Ectodermal cell (in vitro differentiated cells): Measurements from ENCODE around the gene ADGRA1.
"Not testable (repeated sequence)": the region's sequence is repeated elsewhere in the genome, so short reads cannot be mapped to it uniquely, and the experiment has no call there.

Source experiments
- H3K27ac ChIP-seq: 2 replicates; pipeline ENCODE4 v1.7.0; 2013; ENCODE audit warnings: mild to moderate bottlenecking, low read depth, low read length; ENCODE audit not compliant: insufficient read depth, poor library complexity, severe bottlenecking
- H3K27me3 ChIP-seq: 2 replicates; pipeline ENCODE4 v1.7.0; 2013; ENCODE audit warnings: mild to moderate bottlenecking, low read length; ENCODE audit not compliant: insufficient read depth, control insufficient read depth, poor library complexity, severe bottlenecking
- H3K36me3 ChIP-seq: one replicate; pipeline ENCODE4 v1.7.0; 2013; ENCODE audit warnings: low read length; ENCODE audit not compliant: control insufficient read depth, insufficient read depth
- H3K4me1 ChIP-seq: one replicate; pipeline ENCODE4 v1.7.0; 2013; ENCODE audit warnings: low read length; ENCODE audit not compliant: control insufficient read depth, insufficient read depth
- H3K4me3 ChIP-seq: 2 replicates; pipeline ENCODE4 v1.7.0; 2013; ENCODE audit warnings: low read depth, low read length, control low read depth; ENCODE audit not compliant: insufficient read depth
- H3K9me3 ChIP-seq: 2 replicates; pipeline ENCODE4 v1.7.0; 2013; ENCODE audit warnings: mild to moderate bottlenecking, low read length, moderate library complexity; ENCODE audit not compliant: control insufficient read depth
- WGBS, 2 experiments: methylation state at CpG; one replicate each; pipeline ENCODE4 v1.1.7; 2013; ENCODE audit warnings: missing lambda C conversion rate in 2 of 2; 5-methylcytosine and 5-hydroxymethylcytosine counted together

The ADGRA1 gene

GRCh38 chr10:133143200-133143533 is 55.4 kb downstream of the ADGRA1 start:
- Histone ChIP-seq H3K4me3 (no peak overlapping the region), H3K4me1 (peaks cover 3% of the 10 kb centered on the region), H3K36me3 (no peaks in the 10 kb centered on the region), H3K9me3 (no peaks in the 10 kb centered on the region), H3K27me3 (no peaks in the 10 kb centered on the region), H3K27ac (no peak overlapping the region)
- WGBS, 2 experiments: 84 to 87% methylated on average over 10 of the region's 10 CpGs

- Histone ChIP-seq H3K36me3 (no peaks in the 10 kb centered on the region), H3K27ac (no peak overlapping the region)
- 74 to 78% methylated on average over 8 to 9 of the region's 9 CpGs for WGBS, 2 experiments
These were observed 55.8 kb downstream of the ADGRA1 start for GRCh38 chr10:133143546-133143945.

DNA sequence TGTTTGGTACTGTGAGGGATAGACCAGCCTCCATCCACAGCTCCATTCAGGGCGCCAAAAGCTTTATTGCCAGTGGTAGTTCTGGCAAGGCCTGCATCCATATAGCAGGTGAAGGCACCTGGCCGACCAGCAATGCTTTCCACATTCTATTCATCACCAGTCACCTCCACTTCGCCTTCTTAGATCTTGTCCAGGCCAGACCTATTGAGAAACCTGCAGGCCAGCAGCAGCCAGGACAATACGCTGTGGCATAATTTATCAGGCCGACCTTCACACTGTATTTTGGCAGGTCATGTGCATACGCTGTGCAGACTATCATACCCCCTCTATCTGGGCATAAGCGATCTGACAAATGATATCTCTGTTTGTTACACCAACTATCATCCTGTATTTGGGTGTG is 57.0 kb downstream of the ADGRA1 start:
- Histone ChIP-seq H3K9me3 (no peaks in the 10 kb centered on the region), H3K4me3 (no peak overlapping the region), H3K27ac (no peak overlapping the region), H3K4me1 (peaks cover under 1% of the 10 kb centered on the region), H3K36me3 (no peaks in the 10 kb centered on the region), H3K27me3 (no peaks in the 10 kb centered on the region)
- 94% methylated on average over 7 of the region's 7 CpGs for WGBS, 2 experiments

More at GRCh38 chr10:133143546-133143945, 55.8 kb downstream of the ADGRA1 start:
- H3K9me3 ChIP-seq: no peaks in the 10 kb centered on the region
- no peak overlapping the region for H3K4me3 ChIP-seq
- peaks cover 3% of the 10 kb centered on the region for H3K4me1 ChIP-seq
- no peaks in the 10 kb centered on the region for H3K27me3 ChIP-seq

DNA sequence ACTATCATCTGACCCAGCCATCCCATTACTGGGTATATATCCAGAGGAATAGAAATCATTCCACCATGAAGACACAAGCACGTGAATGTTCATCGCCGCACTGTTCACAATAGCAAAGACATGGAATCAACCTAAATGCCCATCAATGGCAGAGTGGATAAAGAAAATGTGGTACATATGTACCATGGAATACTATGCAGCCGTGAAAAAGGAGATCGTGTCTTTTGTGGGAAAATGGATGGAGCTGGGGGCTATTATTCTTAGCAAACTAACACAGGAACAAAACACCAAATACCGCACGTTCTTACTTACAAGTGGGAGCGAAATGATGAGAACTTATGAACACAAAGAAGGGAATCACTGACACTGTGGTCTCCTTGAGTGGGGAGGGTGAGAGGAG is 62.5 kb downstream of the ADGRA1 start:
- H3K27ac ChIP-seq: no peak overlapping the region
- H3K9me3 ChIP-seq: no peaks in the 10 kb centered on the region
- H3K36me3 ChIP-seq: no peaks in the 10 kb centered on the region
- no peak overlapping the region for H3K4me3 ChIP-seq
- peaks cover 6% of the 10 kb centered on the region for H3K4me1 ChIP-seq
- WGBS, 2 experiments: 95 to 96% methylated on average over 8 of the region's 8 CpGs
- H3K27me3 ChIP-seq: no peaks in the 10 kb centered on the region

DNA sequence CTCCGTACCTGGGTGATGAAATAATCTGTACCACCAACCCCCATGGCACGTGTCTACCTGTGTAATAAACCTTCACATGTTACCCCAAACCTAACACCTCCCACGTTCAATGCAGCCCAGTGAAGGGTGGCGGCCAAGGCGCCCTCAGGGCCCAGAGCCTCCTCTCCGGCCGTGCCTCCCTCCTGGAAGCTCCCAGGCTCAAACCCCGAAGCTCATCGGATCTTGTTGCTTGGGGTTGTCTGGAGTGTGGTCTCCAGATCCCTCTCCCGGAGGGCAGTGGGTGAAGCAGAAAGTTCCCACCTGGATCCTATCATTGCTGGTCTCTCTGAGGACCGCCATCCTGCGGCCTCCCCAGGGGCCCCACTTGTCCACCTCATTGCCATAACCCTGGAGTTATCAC is 62.9 kb downstream of the ADGRA1 start:
- no peak overlapping the region for H3K4me3 ChIP-seq
- H3K36me3 ChIP-seq: no peaks in the 10 kb centered on the region
- 91 to 92% methylated on average over 12 of the region's 12 CpGs for WGBS, 2 experiments
- no peak overlapping the region for H3K27ac ChIP-seq
- no peaks in the 10 kb centered on the region for H3K27me3 ChIP-seq
- H3K4me1 ChIP-seq: peaks cover 6% of the 10 kb centered on the region
- H3K9me3 ChIP-seq: no peaks in the 10 kb centered on the region

- not testable (repeated sequence) for H3K27me3 ChIP-seq, H3K9me3 ChIP-seq, H3K4me1 ChIP-seq, H3K27ac ChIP-seq, H3K36me3 ChIP-seq, H3K4me3 ChIP-seq
- 66 to 73% methylated on average over 3 of the region's 3 CpGs for WGBS, 2 experiments
These were observed 63.3 kb downstream of the ADGRA1 start for GRCh38 chr10:133151071-133151470.

- Histone ChIP-seq H3K27me3 (no peaks in the 10 kb centered on the region), H3K27ac (peak overlapping the region; percentile 80), H3K4me3 (no peak overlapping the region), H3K9me3 (no peaks in the 10 kb centered on the region), H3K36me3 (no peaks in the 10 kb centered on the region), H3K4me1 (peaks cover 6% of the 10 kb centered on the region)
- 2 to 3% methylated on average over 9 of the region's 9 CpGs for WGBS, 2 experiments
These were observed 63.8 kb downstream of the ADGRA1 start for GRCh38 chr10:133151543-133151972.

DNA sequence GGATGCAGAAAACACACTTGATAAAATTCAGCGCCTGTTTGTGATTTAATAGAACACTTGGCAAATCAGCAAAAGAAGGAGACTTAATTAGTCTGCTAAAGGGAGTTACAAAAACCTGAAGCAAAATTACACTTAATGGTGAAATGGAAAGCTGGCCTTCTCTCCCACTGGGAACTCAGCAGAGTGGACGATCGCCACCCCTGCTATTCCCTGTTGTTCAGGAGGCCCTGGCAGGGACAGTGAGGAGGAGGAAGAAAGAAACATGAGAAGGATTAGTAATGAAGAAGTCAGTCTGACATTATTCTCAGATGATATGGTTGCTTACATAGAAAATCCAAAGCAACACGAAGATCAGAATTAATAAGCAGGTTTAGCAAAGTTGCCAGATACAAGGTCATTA is 66.7 kb downstream of the ADGRA1 start:
- Histone ChIP-seq H3K9me3 (no peaks in the 10 kb centered on the region), H3K27me3 (no peaks in the 10 kb centered on the region), H3K4me3 (no peak overlapping the region), H3K36me3 (no peaks in the 10 kb centered on the region), H3K4me1 (peaks cover 6% of the 10 kb centered on the region), H3K27ac (no peak overlapping the region)
- 76 to 86% methylated on average over 4 of the region's 4 CpGs for WGBS, 2 experiments

- Histone ChIP-seq H3K4me1 (peaks cover 6% of the 10 kb centered on the region), H3K9me3 (no peaks in the 10 kb centered on the region), H3K36me3 (no peaks in the 10 kb centered on the region), H3K27me3 (no peaks in the 10 kb centered on the region), H3K4me3 (no peak overlapping the region), H3K27ac (no peak overlapping the region)
- WGBS, 2 experiments: 90 to 92% methylated on average over 26 to 28 of the region's 30 CpGs
These were observed 67.5 kb downstream of the ADGRA1 start for GRCh38 chr10:133154996-133155778.

DNA sequence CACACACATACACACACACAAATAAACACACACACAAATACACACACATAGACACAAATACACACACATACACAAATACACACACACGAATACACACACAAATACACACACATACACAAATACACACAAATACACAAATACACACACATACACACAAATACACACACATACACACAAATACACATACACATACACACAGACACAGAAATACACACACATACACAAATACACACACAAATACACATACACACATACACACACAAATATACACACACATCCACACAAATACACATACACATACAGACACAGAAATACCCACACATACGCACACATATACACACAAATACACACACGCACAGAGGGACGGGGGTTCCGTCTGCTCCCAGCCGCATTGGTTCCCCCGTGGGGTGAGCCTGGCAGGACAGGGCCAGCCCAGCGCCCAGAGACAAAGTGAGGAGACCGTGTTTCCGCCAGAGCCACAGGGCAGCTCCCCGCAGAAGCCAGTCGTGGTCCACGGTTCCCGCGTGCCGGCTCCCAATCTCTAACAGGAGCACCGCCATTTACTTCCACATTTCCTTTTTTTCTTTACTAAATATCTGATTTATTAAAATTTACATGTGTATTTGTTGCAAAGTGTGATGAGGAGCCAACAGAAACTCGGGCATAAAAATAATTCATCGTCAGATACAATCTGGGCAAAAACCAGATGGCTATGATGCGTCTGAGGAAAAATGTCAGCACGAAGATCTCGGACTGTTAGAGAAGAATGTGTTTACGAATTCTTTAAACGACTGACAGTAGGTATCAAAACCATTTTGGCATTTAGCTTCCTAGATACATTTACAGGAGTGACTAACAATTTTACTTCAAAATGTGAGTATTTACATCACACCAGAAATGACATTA is 69.2 kb downstream of the ADGRA1 start:
- Histone ChIP-seq H3K4me3 (no peak overlapping the region), H3K27ac (no peak overlapping the region), H3K27me3 (peaks cover 12% of the 10 kb centered on the region), H3K9me3 (no peaks in the 10 kb centered on the region), H3K36me3 (no peaks in the 10 kb centered on the region), H3K4me1 (peaks cover 10% of the 10 kb centered on the region)
- 91 to 95% methylated on average over 24 of the region's 24 CpGs for WGBS, 2 experiments
